Common myeloid progenitor, CD34-positive (primary cell): ENCODE measurements around the gene GLIPR1L2. TPM values are rescaled to one million over a fixed set of nuclear protein-coding genes. Genes with fewer than 3 reads are reported as not detected.
"Not testable (repeated sequence)": the region's sequence is repeated elsewhere in the genome, so short reads cannot be mapped to it uniquely, and the experiment has no call there.

Source experiments
- CTCF ChIA-PET: fragments of 350-600 bp; sonication (Branson Sonifier 250); formaldehyde crosslinking; loops from one replicate; lab custom pipeline; 2021; ENCODE audit warnings: antibody characterized with exemption; lab: Charles Lee
- POLR2A ChIA-PET: fragments of 350-600 bp; sonication (Branson Sonifier 250); formaldehyde crosslinking; loops from one replicate; lab custom pipeline; 2021; ENCODE audit warnings: antibody characterized with exemption; lab: Charles Lee
- DNase-seq, 3 donors: peaks; one replicate each; pipeline versions ENCODE4 v3.0.0 to v3.0.0-alpha.2; 2013
- H3K27ac ChIP-seq, 2 experiments: 1 replicate in 1 of 2; 2 replicates in 1 of 2; pipeline ENCODE4 v1.7.0; 2013; ENCODE audit warnings: inconsistent platforms in 2 of 2, low read length in 2 of 2, mild to moderate bottlenecking in 2 of 2, low read depth in 1 of 2, moderate library complexity in 1 of 2; ENCODE audit not compliant: severe bottlenecking in 2 of 2, insufficient read depth in 1 of 2, poor library complexity in 1 of 2
- H3K27me3 ChIP-seq, 5 experiments: replicated peaks in 2 of 5; 1 replicate in 3 of 5; 2 replicates in 2 of 5; pipeline versions ENCODE4 v1.6.1 to v1.7.0; 2013; ENCODE audit warnings: low read length in 4 of 5, mild to moderate bottlenecking in 2 of 5, moderate library complexity in 2 of 5, inconsistent platforms in 1 of 5; ENCODE audit not compliant: insufficient read depth in 5 of 5, control insufficient read depth in 4 of 5
- H3K36me3 ChIP-seq, 4 experiments: 1 replicate in 2 of 4; 2 replicates in 2 of 4; pipeline versions ENCODE4 v1.6.1 to v1.7.0; 2013; ENCODE audit warnings: low read length in 3 of 4, control low read depth in 1 of 4, mild to moderate bottlenecking in 1 of 4; ENCODE audit not compliant: control insufficient read depth in 4 of 4, insufficient read depth in 4 of 4
- H3K4me1 ChIP-seq, 4 experiments: 1 replicate in 3 of 4; 2 replicates in 1 of 4; pipeline versions ENCODE4 v1.6.1 to v1.7.1; 2013; ENCODE audit warnings: low read length in 3 of 4, mild to moderate bottlenecking in 3 of 4, control low read depth in 1 of 4, inconsistent platforms in 1 of 4, moderate library complexity in 1 of 4; ENCODE audit not compliant: control insufficient read depth in 4 of 4, insufficient read depth in 4 of 4; ENCODE audit errors: control extremely low read depth in 1 of 4
- H3K4me3 ChIP-seq, 7 experiments: 1 replicate in 4 of 7; 2 replicates in 3 of 7; pipeline versions ENCODE4 v1.5.1 to v1.7.0; 2013; ENCODE audit warnings: mild to moderate bottlenecking in 7 of 7, low read length in 6 of 7, moderate library complexity in 6 of 7, inconsistent platforms in 2 of 7, low read depth in 2 of 7, control low read depth in 1 of 7; ENCODE audit not compliant: insufficient read depth in 4 of 7, control insufficient read depth in 1 of 7; ENCODE audit errors: extremely low read depth in 1 of 7
- H3K9me3 ChIP-seq, 5 experiments: 1 replicate in 4 of 5; 2 replicates in 1 of 5; pipeline versions ENCODE4 v1.6.1 to v1.7.1; 2013; ENCODE audit warnings: low read length in 4 of 5, mild to moderate bottlenecking in 2 of 5, inconsistent platforms in 1 of 5, low read depth in 1 of 5, moderate library complexity in 1 of 5; ENCODE audit not compliant: control insufficient read depth in 4 of 5, insufficient read depth in 2 of 5; ENCODE audit errors: control extremely low read depth in 1 of 5
- WGBS: methylation state at CpG from one replicate; pipeline ENCODE4 v1.1.5; 2013; ENCODE audit not compliant: insufficient coverage; 5-methylcytosine and 5-hydroxymethylcytosine counted together
- polyA plus RNA-seq: library from polyadenylated mRNA; unstranded; fragments of 120-200 nt; gene quantifications from one replicate; pipeline ENCODE4 v1.2.1, GENCODE V29; 2013

Gene GLIPR1L2
- polyA plus RNA-seq: 0.24 TPM

DNA sequence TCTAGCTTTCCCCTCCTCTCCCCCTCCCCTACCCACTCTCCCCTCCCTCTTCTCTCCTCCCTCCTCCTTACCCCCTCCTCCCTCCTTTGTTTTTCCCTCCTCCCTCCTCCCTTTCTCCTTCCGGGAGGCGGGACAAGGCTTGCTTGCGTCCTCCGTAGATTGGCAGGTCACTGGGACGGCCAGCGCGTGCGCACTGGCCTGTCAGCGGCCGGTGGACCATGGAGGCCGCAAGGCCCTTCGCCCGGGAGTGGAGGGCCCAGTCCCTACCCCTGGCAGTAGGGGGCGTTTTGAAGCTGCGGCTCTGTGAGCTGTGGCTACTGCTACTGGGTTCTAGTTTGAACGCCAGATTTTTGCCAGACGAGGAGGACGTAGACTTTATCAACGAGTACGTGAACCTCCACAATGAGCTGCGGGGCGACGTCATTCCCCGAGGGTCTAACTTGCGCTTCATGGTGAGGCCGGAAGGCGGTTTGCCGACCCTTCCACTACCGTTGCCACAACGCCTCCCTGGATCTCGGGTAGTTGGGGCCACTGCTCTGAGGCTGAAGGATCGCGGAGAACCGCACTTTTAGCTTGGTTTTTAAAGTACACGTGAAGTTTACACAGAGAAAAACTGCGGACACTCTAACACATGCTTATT lies at the start of gene GLIPR1L2:
Gene GLIPR1L2 (plus strand): TSS at position 191 of the 640 bp plus-strand sequence. CDS start 28 bp downstream, at position 219.
- Histone ChIP-seq H3K36me3 (peaks cover 0 to 3% (median 0%) of the 10 kb centered on the region in 4 experiments), H3K27me3 (no peaks in the 10 kb centered on the region), H3K4me3 (peak within 1 kb of the TSS in 6 of 7 experiments; percentile 67 to 92 (median 74)), H3K4me1 (peaks cover 7 to 52% (median 19%) of the 10 kb centered on the region in 4 experiments), H3K9me3 (peaks cover 0 to 3% (median 0%) of the 10 kb centered on the region in 5 experiments), H3K27ac (peak within 1 kb of the TSS; percentile 66 to 82)
- ChIA-PET CTCF (interaction anchor here (0.7 to 4.2 kb wide), 21 partner anchors 9 to 975 kb away, joined by 3 to 36 read pairs (median 4); partner anchors contain the start of genes CAPS2, GLIPR1 and GLIPR1L1), POLR2A (interaction anchor here (0.5 kb wide), 1 partner anchor 94 kb away, joined by 4 read pairs; no protein-coding TSS in a partner anchor)
- peak; percentile 98 for DNase-seq
- 19% methylated on average over 30 of the region's 36 CpGs for WGBS

- 100% methylated on average over 2 of the region's 5 CpGs for WGBS
- Histone ChIP-seq H3K36me3 (no peaks in the 10 kb centered on the region), H3K9me3 (no peaks in the 10 kb centered on the region), H3K4me1 (no peaks in the 10 kb centered on the region), H3K27me3 (no peaks in the 10 kb centered on the region), H3K27ac (no peak overlapping the region), H3K4me3 (no peak overlapping the region)
- ChIA-PET POLR2A (no interaction called here), CTCF (interaction anchor here (1.0 kb wide), 1 partner anchor 163 kb away, joined by 3 read pairs; no protein-coding TSS in a partner anchor)
- DNase-seq: no peak
These were observed 49.0 kb upstream of the GLIPR1L2 start for GRCh38 chr12:75341873-75342272.

- no peaks in the 10 kb centered on the region for H3K27me3 ChIP-seq
- H3K27ac ChIP-seq: no peak overlapping the region
- no peaks in the 10 kb centered on the region for H3K36me3 ChIP-seq
- no peaks in the 10 kb centered on the region for H3K9me3 ChIP-seq
- no peak for DNase-seq
- no peak overlapping the region for H3K4me3 ChIP-seq
- no CpG with 5 or more reads among the region's 2 CpGs for WGBS
- ChIA-PET CTCF (interaction anchor here (1.3 to 1.4 kb wide), 2 partner anchors 13 to 16 kb away, joined by 3 to 6 read pairs; partner anchors contain the start of gene CAPS2), POLR2A (no interaction called here)
- H3K4me1 ChIP-seq: no peaks in the 10 kb centered on the region
These were observed 45.4 kb upstream of the GLIPR1L2 start for GRCh38 chr12:75345531-75345930.

DNA sequence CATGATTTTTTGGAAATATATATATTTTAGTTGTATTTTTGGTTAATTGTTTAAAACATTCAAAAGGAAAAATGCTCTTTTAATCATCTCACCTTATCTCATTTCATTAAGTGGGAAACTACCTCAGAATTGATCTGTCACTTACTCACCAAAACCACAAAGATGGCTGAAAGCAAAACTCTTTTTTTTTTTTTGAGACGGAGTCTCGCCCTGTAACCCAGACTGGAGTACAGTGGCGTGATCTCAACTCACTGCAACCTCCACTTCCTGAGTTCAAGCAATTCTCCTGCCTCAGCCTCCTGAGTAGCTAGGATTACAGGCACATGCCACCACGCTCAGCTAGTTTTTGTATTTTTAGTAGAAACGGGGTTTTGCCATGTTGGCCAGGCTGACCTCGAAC lies 44.7 kb upstream of the GLIPR1L2 start:
- CTCF ChIA-PET: interaction anchor here (1.4 kb wide), 1 partner anchor 17 kb away, joined by 6 read pairs; the partner anchor contains the start of gene CAPS2
- H3K27me3 ChIP-seq, H3K27ac ChIP-seq, H3K36me3 ChIP-seq, DNase-seq, POLR2A ChIA-PET, H3K4me1 ChIP-seq, H3K4me3 ChIP-seq, H3K9me3 ChIP-seq: not testable (repeated sequence)
- 94% methylated on average over 5 of the region's 6 CpGs for WGBS

GRCh38 chr12:75349946-75350345 lies 40.9 kb upstream of the GLIPR1L2 start:
- Histone ChIP-seq H3K9me3 (peaks cover 0 to 11% (median 0%) of the 10 kb centered on the region in 5 experiments), H3K4me1 (no peaks in the 10 kb centered on the region), H3K4me3 (no peak overlapping the region), H3K27ac (no peak overlapping the region), H3K36me3 (no peaks in the 10 kb centered on the region), H3K27me3 (no peaks in the 10 kb centered on the region)
- ChIA-PET POLR2A (no interaction called here), CTCF (no interaction called here)
- WGBS: 93% methylated on average over 4 of the region's 4 CpGs
- DNase-seq: no peak

DNA sequence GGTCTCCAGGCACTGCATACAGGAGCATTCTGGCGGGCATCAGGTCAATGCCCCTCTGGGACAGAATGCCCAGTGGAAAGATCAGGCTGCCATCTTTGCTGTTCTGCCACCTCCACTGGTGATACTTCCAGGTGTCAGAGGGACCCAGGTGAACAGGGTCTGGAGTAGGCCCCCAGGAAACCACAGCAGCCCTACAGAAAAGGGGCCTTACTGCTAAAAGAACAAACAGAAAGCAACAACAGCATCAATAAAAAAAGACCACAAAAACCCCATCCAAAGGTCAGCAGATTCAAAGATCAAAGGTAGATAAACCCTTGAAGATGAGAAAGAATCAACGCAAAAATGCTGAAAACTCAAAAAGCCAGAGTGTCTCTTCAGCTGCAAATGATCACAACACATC lies 40.5 kb upstream of the GLIPR1L2 start:
- Histone ChIP-seq H3K36me3 (no peaks in the 10 kb centered on the region), H3K9me3 (peaks cover 0 to 16% (median 0%) of the 10 kb centered on the region in 5 experiments), H3K4me1 (no peaks in the 10 kb centered on the region), H3K27me3 (no peaks in the 10 kb centered on the region), H3K27ac (no peak overlapping the region), H3K4me3 (no peak overlapping the region)
- ChIA-PET POLR2A (no interaction called here), CTCF (no interaction called here)
- no peak for DNase-seq
- 85% methylated on average over 2 of the region's 2 CpGs for WGBS

DNA sequence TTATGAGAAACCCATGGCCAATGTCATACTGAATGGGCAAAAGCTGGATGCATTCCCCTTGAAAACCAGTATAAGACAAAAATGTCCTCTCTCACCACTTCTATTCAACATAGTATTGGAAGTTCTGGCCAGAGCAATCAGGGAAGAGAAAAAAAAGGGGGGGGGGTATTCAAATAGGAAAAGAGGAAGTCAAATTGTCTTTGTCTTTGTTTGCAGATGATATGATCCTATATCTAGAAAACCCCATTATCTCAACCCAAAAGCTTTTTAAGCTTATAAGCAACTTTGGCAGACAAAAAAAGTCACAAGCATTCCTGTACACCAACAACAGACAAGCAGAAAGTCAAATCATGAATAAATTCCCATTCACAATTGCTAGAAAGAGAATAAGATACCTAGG lies 36.9 kb upstream of the GLIPR1L2 start:
- peaks cover 0 to 23% (median 2%) of the 10 kb centered on the region in 5 experiments for H3K9me3 ChIP-seq
- no peaks in the 10 kb centered on the region for H3K27me3 ChIP-seq
- ChIA-PET POLR2A (no interaction called here), CTCF (no interaction called here)
- H3K36me3 ChIP-seq: no peaks in the 10 kb centered on the region
- H3K4me3 ChIP-seq: no peak overlapping the region
- H3K27ac ChIP-seq: no peak overlapping the region
- no peak for DNase-seq
- no peaks in the 10 kb centered on the region for H3K4me1 ChIP-seq
